OCI-LY3 (cell line): ENCODE data around the gene SELPLG.

Experiments used
- CTCF ChIP-seq: fragments of 200-600, 300-600 bp; sonication (generic); IDR thresholded peaks from 2 replicates; pipeline ENCODE4 v1.5.1; 2014; ENCODE audit warnings: antibody characterized with exemption, low read length, low read depth
- EZH2phosphoT487 ChIP-seq: fragments of 200-600 bp; shearing (Covaris generic); IDR thresholded peaks from 2 replicates; pipeline ENCODE4 v1.6.1; 2018; ENCODE audit warnings: antibody characterized with exemption, mixed run types, low read depth

GRCh38 chr12:108664338-108665258, 30.9 kb upstream of the SELPLG start:
- TF ChIP-seq CTCF (peak; percentile 95), EZH2phosphoT487 (no peak)
